NCI-H82 treated with DMSO at 0.1 percent for 48 hours (cell line): ENCODE measurements around the gene SSBP3.

Experiments
- DNase-seq: peaks from one replicate; lab custom pipeline; 2025; ENCODE audit not compliant: unreplicated experiment; lab: John Stamatoyannopoulos, UW

SSBP3 gene

GRCh38 chr1:54290506-54291184 is 115.5 kb downstream of the SSBP3 start:
- DNase-seq = peak; percentile 50

DNA sequence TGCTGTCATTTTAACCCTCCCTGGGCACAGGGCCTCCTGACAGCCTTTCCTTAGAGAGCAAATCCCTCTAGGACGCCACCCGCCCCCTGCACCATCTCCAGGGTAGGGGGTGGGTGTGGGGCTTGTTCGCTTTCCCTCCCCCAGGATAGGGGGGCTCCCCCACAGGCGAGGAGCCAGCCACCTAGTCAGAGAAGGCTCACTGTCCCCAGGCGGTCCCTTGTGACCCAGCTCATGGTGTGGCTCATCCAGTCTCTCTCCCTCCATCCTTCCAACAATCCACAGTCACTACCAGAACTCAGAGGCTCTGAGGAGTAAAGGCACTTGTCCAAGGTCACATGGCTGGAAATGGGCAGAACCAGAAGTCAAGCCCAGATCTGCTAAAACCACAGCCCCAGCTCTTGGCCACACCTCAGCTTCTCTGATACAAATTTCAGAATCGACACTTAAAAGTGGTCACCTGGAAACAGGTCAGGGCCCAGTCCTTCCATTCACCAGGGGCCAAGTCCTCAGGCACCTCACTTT is 116.4 kb downstream of the SSBP3 start:
- no peak for DNase-seq

GRCh38 chr1:54287801-54288211 is 118.4 kb downstream of the SSBP3 start:
- no peak for DNase-seq

DNA sequence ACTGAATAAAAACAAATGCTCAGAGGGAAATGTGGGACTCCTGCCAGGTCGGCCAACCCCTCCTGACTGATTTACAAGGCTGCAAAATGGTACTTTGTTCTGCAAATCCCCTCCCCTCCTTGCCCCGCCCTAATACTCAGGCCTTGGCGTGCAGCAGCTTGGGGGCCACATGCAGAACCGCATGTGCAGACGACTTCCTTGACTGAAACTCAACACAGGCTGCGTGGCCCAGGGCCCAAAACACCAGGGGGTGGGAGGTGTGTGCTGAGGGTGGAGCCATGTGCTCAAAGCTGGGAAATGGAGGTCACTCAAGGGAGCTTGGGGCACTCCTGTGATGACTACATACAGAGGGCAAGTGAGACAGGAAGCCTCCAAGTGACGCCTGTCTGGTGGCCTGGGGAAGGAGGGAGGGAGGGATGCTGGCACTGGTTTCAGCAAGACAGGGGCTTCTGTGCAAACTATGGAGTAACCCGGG is 119.0 kb downstream of the SSBP3 start:
- DNase-seq = peak; percentile 49

- DNase-seq = no peak
These were observed 120.3 kb downstream of the SSBP3 start for GRCh38 chr1:54285815-54286345.

GRCh38 chr1:54284781-54285529 is 121.2 kb downstream of the SSBP3 start:
- DNase-seq = no peak

DNA sequence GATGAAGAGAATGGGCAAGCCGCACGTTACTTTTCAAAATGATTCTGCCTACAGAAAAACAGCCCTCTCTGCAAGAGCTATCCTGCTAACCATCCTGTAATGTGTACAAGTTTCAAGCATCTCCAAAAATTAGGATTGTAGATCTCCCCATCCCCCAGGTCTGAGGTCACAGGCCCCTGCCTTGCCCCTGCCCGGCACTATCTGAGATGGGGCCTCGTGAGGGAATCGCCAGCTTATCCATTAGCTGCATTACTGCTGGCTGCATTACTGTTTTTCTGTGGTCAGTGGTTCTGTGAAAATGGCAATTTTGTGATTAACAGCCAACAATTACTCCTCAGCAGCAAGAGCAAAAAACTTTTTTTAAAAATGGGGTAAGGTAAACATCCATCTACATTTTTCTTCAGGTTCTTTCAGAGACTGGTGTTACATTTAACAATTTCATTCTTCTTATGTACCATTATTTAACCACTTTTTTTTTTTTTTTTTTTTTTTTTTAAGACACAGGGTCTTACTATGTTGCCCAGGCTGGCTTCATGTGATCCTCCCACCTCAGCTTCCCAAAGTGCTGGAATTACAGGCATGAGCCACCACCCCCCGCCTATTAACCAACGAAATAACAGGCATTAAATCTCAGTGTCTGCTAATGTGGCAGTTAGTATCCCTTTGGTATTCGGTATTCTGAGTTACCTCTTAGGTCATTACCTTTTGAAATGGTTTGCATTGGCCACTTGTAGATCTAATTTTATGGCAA is 122.4 kb downstream of the SSBP3 start:
- DNase-seq = no peak

DNA sequence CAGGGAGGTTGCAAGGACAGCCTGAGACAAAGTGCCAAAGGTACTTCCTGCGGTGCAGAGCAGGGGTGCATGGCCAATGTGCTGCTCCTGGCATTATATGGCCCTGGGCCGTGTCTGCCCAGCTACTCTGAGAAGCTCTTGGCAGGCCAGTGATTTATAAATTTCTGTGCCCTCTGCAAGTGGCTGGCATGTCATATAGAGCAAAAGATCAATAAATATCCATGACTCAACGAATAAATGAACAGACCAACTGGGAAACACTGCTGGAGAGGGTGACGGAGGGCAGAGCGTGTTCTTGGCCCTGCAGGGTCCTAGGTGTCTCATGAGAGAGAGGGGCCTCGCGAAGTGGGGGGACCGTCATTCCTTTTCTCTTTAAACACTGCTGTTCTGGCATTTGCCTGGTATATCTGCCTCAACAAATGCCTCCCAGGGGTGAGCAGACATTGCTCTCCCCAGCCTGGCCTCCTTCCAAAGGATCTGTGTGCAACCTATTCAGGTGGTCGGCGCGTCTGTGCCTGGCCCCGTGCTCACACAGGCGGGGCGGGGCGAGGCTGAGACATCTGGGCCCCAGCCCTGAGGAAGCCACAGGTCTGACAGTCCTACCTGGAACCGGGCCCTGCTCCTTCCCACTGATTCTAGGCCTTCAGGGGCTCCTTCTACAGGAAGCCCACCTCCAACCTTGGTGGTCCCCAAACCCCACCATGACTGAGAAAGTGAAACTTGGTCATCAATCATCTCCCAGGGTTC is 123.9 kb downstream of the SSBP3 start:
- DNase-seq = no peak

DNA sequence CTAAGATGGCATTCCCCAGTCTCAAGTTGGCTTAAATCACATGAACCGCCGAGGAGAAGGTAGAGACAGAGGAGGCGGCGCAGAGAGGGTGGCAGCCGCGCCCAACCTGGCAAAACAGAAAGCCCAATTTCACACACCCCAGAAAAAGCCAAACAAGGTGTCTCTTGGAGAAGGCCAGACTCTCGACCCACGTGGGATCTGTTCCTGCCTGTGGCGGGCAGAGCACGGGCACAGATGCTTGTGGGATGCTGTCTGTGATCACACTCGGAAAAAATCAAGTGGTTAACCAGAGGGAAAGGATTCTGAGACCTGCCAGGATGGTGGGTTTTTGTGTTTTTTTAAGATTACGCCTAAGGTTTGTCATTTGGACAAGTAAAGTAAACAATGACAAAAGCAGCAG is 125.5 kb downstream of the SSBP3 start:
- no peak for DNase-seq

DNA sequence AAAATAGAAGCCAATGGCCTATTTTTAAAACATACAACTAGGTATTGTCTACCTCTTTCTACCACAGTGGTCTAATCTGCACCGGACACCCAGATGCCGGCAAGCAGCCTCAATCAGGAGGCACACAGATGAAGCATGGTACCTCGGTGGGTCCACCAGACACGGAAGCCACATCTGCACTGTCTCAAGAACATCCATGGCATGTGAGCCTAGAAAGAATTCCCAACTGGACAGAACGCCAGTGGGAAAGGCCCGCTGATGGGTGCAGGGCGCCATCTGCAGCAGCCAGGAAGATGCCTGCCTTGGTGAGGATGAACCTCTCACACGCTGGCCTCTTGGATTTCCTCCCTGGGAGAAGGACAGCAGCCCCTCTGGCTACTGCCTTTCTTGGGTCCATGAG is 126.7 kb downstream of the SSBP3 start:
- no peak for DNase-seq

- no peak for DNase-seq
These were observed 127.2 kb downstream of the SSBP3 start for GRCh38 chr1:54278941-54279422.

DNA sequence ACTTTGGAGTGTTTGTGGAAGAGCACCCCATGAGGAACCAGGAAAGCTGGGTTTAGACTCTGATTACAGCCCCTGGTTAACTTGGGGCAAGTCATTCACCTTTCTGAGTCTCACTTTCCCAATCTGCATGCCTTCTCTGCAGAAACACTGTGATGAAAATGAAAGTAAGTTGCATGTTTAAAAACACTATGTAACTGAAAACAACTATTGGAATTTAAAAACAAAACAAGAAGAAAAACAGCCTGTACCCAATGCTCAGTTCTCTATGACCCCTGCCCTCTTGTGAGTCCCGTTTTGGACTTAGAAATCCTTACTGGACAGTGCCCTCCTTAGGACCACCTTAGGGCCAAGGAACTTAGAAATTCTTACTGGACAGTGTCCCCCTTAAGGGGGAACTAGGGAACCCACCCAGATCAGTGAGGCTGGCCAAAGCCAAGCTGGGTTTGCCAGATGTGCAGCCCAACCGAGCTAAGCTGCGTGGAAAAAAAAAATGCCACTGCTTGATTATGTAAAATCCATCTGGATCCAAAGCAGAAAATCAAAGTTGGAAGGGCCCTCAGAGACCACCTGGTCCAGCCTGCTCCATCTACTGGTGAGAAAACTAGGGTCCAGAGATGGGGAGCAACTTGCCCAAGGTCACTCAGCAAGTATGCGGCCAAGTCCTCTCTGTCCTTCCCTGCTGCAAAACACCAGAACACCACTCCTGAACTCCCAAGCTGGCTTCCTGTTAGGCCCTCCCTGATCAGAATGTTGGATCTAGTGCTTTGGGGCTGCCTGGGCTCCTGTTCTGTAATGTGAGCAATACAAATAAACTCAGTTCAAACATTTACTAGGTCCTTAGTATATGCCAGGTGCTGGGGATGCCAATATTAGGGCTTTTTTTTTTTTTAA is 128.5 kb downstream of the SSBP3 start:
- DNase-seq = no peak

DNA sequence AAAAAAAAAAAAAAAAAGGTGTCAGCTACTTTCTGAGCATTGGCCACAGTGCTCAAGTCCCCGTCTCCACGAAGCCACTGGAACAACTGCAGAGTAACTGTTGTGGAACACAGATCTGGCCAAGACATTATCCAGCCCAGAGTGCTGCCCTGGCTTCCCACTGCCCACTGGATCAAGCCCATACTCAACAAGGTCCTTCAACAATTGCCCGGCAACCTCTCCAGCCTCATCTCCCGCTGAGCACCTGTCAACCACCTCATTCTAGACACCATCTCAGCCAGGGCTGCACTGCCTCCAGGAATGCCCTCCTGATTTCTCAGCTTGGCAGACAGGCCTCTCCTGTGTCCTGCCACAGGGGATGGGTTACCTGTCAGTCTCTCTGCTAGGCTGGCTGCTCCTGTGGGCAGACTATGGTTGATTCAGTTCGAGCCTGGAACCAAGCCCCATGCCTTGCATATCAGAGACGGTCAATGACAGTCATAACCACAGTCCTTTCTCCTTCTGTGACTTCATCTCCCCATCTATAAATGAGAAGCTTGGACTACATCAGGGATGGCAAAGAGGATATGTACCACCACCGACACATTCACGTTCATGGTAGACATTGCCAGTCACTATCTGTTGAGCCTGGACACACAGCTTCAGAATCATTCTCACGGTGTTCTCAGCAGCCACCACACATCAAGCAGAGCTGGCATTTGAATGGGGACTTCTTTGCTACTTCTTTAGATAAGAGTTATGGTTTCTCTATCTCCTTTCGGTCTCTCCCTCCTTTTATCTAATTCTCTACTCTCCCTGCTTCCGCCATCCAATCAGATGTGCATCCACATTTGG is 129.4 kb downstream of the SSBP3 start:
- no peak for DNase-seq

- DNase-seq = no peak
These were observed 130.8 kb downstream of the SSBP3 start for GRCh38 chr1:54275349-54275748.

DNA sequence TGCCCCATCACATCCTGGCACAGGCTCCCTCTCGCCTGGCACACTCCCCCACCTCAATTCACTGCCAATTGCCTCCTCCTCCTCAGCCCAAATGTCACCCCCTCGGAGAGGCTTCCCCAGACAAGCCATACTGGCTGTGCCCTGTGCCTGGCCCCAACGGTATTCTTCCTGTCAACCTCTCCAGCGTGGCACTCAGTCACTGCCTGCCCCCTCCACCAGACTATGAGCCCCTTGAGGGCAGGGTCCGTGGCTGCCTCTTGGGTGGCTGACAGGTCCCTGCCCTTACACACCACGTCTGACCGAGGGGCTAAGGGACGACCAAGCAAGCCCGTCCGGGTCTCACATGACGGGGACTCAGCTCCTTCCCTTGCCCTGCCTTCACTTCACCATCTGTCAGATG is 131.3 kb downstream of the SSBP3 start:
- DNase-seq = no peak

DNA sequence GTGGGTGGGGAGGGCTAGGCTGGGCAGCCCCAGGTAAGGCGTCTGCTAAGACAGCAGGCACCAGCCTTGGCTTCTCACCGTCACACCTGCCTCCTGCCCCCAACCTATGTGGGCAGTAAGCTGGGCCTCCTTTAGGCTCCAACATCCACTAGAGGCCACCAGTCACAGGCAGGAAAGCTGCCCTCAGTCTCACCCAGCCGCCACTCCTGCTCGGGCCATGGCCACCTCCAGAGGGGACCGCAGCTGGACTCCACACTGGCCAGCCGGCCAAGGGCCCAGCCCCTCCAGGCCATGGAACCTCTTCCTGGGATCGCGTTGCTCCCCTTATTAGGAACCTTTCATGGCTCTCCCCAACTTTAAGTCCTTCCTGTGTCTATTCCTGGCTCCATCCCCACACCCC is 131.7 kb downstream of the SSBP3 start:
- DNase-seq = no peak

GRCh38 chr1:54273795-54274163 is 132.4 kb downstream of the SSBP3 start:
- DNase-seq = peak; percentile 83

DNA sequence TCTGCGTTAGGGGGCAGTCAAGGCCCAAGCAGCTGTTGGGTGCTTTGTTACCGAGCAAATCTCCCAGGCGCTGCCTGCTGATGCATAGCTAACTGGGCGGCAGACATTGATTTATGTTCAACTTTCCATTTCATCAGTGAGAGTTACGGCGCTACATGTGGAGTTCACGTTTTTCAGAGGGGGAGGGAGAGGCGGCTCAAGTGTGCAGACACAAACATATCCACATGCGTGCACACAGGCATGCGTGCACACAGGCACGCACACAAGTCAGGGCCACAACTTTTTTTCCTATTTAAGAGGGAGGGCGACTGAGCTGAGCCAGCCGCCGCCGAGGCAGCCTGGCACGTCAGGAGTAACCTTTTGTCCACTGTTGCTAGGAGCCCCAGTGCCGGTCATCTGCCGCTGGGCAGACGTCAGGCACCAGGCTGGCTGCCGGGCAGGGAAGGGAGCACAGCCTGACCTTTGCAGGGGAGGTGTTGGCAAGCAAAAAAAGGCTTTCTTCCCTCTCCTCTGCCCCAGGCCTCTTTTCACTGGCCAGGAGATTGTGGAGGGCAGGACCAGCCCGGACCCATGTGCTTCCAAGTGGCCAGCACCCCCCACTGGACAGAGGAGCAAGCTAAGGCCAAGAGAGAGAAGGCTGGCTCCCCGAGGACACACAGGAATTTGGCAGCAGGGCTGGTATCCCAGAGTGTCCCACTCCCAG is 133.0 kb downstream of the SSBP3 start:
- DNase-seq = peak; percentile 91
